GM18517 (cell line): Measurements from ENCODE around the gene ZNF554.
"Not testable (repeated sequence)": the region's sequence is repeated elsewhere in the genome, so short reads cannot be mapped to it uniquely, and the experiment has no call there.

Experiments used
- ATAC-seq: cut with Tn5 transposase; IDR thresholded peaks from one replicate; pipeline ENCODE4 v1.9.1; 2021; ENCODE audit warnings: mild to moderate bottlenecking, moderate library complexity; ENCODE audit not compliant: unreplicated experiment

ZNF554 gene

GRCh38 chr19:2806736-2807378 lies 12.8 kb upstream of the ZNF554 start:
- no peak for ATAC-seq

- ATAC-seq = no peak
These were observed 12.1 kb upstream of the ZNF554 start for GRCh38 chr19:2807379-2808128.

- no peak for ATAC-seq
These were observed 11.3 kb upstream of the ZNF554 start for GRCh38 chr19:2808129-2808941.

DNA sequence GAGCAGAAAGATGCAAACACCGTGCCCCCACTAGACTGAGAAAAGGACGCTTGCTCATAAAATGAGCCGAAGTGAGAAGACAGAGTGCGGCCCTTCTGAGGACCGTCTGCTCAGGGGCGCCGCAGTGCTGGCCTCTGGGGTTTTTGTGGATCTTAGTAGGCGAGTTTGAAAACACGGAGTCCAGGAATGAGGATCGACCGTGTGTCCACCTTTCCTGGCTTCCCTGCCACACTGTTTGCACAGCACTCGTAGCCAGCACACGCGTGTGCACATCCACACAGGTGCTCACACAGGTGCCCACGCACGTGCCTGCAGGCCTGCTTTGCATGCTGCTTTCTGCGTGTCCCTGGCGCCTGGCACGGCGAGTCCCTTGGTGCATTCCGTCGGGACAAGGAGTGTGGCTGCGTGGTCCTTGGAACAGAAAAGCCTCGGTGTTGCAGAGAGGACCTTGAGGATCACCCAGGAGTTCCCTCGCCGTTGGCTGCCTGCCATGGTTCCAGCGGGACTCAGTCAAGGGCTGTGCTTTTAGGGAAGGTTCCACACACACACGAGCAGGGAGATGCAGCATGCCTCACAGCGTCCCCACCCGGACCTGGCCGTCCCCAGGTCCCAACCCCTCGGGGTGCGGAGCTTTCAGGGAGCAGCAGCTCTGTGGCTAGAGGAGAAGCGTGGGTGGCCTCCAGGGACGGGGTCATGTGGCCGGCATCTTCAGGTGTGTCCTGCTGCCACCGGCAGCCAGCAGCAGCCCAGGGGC lies 10.1 kb upstream of the ZNF554 start:
- no peak for ATAC-seq

DNA sequence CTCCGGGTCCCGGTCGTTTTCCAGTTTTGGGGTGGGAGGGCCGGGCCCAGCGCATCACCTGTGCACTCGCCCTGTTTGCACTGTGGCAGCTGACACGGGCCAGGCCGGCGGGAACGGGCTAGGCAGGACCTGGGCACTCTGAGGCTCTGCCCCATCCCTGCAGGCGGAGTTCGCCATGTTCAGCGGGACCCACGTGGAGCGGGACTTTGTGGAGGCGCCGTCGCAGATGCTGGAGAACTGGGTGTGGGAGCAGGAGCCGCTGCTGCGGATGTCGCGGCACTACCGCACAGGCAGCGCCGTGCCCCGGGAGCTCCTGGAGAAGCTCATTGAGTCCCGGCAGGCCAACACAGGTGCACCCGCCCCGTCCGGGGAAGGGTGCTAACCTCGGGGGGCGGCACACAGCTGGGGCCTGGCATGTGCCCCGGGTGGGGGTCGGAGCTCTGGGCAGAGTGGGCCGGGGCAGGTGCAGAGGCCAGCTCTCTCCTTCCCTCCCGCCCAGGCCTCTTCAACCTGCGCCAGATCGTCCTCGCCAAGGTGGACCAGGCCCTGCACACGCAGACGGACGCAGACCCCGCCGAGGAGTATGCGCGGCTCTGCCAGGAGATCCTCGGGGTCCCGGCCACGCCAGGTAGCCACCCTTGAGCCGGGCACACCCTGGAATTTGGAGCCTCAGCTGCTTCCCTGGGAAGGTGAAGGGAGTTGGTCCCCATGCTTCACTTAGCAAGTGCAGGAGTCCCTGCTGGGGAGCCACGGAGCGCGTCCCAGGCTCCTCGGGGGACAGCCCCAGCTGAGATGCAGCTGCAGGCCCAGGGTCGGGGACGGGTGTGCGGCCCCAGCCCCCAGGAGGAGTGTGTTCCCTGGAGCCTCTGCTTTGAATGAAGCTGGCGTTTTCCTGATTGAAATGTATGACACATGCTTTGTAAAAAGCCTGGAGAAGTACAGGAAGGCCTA lies 9.3 kb upstream of the ZNF554 start:
- no peak for ATAC-seq

DNA sequence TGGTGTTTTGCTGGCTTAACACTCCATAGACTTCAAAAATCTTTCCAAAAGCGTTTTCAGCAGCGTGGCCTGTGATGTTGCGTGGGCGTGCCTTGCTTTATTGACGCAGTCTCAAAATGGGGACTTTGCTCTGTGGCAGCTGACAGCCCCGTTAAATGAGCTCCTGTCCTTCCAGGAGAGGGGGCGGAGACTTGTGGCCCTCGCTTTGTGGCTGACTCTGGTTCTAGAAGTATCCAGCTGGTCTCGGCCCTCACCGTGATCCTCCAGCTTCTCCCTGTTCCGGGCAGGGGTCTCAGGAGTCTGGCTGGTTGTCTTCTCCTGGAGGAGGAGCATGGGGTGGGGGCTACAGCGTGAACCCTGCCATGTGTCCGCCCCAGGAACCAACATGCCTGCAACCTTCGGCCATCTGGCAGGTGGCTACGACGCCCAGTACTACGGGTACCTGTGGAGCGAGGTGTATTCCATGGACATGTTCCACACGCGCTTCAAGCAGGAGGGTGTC lies 8.4 kb upstream of the ZNF554 start:
- no peak for ATAC-seq

GRCh38 chr19:2811735-2812413 lies 7.8 kb upstream of the ZNF554 start:
- no peak for ATAC-seq

DNA sequence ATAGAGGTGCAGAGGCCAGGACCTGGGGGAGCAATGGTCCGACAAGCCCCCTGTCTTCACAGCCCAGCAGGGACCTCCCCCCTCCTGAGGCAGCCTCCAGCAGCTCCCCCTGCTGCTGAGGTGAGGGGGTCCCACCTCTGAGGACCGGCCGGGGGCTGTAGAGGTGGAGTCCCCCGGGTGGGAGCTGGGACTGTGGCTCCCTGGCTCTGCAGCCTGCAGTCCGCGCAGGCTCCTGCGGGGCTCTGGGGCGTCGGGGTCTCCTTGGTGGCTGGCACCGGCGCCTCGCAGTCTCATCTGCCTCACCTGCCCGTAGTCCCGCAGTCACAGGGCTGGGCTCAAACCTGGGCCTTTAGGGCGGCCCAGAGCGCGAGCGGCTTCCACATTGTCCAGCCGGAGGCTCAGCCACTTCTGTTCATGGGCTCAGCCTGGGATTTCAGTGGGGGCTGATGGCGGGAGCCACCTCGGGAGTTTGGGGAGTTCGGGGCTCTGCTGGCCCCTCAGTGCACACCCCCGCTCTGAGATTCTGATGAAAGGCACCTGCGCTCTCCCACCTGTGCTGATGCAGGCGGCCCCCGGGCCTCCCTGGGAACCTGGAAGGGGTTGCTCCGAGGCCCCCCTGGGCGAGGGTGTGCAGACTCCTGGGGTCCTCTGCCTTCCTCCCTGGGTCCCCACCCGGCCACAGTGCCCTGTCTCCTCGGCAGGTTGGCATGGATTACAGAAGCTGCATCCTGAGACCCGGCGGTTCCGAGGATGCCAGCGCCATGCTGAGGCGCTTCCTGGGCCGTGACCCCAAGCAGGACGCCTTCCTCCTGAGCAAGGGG lies 7.0 kb upstream of the ZNF554 start:
- ATAC-seq = no peak

DNA sequence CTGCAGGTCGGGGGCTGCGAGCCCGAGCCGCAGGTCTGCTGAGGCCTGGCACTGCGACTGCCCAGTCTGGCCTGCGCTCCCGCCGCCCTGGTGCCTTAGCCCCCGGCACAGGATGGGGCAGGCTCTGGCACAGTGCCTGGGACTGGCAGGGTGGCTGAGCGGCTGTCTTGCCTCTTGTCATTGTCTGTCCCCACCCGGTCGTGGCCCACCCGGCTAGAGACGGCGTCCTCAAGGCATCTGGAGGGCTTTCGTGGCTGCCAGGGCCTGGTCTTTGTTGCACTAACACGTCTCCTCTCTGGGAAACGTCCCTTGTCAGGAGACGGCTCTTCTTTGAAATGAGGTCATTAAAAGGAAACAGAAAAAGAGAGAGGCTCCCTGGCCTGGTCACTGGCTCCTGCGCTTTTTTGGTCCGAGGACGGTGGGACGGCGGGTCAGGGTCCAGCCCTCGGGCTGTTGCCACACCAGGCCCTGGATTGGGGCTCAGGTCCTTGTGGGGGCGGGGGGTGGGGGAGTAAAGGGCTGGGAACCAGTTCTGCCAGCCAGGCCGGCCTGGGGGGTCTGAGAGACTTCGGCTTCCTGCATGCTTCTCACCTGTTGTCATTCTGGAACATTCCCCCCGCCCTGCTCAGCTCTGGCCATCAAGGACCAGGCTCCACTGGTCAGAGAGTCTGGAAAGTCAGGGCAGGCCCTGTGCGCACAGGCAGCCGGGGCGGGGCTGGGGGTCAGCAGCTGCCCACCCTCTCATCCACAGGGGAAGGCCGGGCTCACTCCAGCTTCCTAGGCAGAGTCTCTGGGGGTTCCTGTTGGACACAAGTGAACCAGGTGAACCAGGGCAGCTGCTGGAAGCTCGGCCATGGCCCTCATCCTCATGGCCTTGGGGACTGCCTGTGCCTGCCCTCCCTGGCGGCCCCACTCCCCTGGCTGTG lies 6.2 kb upstream of the ZNF554 start:
- no peak for ATAC-seq

- no peak for ATAC-seq
These were observed 5.2 kb upstream of the ZNF554 start for GRCh38 chr19:2814426-2814825.

DNA sequence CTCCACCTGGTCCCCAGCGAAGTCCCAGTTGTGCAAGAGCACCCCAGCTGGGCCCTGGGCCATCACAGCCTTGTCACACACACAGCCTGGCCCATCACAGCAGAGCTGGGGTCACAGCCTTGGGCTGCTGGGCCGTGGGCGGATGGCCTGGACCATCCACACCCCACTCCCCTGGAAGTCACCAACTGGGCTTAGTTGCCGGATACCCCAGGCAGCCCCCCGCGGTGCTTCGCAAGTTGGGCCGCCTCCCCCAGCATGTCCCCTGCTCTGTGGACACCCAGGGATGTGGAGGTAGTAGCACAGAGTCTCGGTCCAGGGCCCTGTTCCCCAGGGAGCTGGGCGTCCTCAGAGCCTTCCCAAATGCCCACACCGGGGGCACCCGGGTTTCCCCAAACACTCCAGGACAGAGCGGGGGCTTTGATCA lies 4.5 kb upstream of the ZNF554 start:
- no peak for ATAC-seq

- ATAC-seq = no peak
These were observed 3.7 kb upstream of the ZNF554 start for GRCh38 chr19:2815923-2816322.

DNA sequence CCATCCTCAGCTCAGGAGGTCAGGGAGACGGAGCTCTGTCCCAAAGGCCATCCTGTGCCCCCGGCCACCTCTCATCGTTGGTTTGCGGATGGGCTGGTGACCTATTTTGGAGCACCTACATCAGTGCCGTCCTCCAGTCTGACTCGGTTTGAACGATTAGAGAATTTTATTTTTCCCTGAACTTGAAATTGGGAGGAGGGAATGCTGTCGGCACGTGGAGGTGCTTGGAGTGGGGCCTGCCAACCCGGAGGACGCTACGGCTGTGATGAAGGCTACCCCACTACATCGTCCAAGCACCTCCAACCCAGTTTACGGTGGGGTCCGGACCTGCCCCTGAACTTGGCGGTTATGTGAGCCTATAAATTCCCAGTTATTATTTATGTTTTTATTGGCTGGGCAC lies 3.0 kb upstream of the ZNF554 start:
- ATAC-seq = no peak

DNA sequence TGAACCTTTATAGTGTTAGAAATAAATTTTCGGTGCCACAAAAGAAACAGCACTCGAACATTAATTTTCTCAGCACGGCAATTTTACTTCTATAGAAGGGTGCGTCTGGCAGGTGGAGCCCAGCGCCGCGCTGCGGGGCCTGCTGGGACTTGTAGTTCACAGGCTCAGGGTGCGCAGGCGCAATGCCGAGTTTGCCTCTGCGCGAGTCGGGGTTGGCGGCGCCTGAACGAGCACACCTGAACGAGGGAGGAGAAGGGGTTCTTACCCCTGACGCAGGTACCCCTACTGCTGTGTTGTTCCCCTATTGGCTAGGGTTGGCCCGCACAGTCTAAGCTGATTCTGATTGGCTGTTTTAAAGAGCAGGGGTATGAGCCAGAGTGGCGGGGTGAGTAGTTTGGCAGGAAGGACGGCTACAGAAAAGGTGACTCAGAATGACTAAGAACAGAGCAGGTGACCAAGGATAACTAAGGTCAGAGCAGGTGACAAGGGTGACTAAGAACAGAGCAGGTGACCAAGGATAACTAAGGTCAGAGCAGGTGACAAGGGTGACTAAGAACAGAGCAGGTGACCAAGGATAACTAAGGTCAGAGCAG lies 2.3 kb upstream of the ZNF554 start:
- not testable (repeated sequence) for ATAC-seq

DNA sequence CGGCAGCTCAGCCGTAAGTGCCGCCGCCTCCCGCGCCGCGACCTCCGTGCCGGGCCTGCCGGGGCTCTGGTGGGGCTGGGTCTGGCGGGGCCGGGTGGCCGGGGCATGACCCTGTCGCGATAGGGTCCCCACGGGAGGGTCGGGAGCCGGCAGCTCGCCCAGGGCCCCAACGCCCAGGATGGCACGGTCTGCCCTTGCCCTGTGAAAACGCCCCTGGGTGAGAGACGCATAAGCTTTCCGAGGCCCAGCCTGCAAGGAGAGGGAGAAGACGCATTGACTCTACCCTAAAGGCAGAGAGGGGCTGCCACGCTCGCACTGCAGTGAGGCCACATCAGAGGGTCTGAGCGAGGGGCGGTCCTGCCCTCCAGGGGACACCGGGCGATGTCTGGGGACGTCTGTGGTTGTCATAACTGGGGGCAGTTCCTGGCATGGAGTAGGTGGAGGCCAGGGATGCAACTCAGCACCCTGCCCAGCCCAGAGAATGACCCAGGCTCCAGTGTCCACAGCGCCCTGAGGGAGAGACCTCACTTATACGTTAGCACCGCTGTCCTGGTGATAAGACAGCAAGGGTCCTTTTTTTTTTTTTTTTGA lies 539 bp downstream of the ZNF554 start:
- peak; percentile 14 for ATAC-seq

- no peak for ATAC-seq
These were observed 3.2 kb downstream of the ZNF554 start for GRCh38 chr19:2822846-2823245.

GRCh38 chr19:2823646-2824045 lies 4.0 kb downstream of the ZNF554 start:
- no peak for ATAC-seq
